ENCODE data around the gene PDE4B.

PDE4B gene

GRCh38 chr1:66245691-66246090 lies 453.0 kb downstream of the PDE4B start:
- no peak for DNase-seq

GRCh38 chr1:66246351-66247269 lies 453.9 kb downstream of the PDE4B start:
- peak; percentile 33 for DNase-seq

- DNase-seq: peak; percentile 91
Measured at GRCh38 chr1:66247415-66248208, 454.9 kb downstream of the PDE4B start.

- no peak for DNase-seq
Measured at GRCh38 chr1:66248257-66248656, 455.6 kb downstream of the PDE4B start.

- no peak for DNase-seq
Measured at GRCh38 chr1:66248746-66249145, 456.1 kb downstream of the PDE4B start.

GRCh38 chr1:66250075-66250474 lies 457.4 kb downstream of the PDE4B start:
- DNase-seq: no peak

GRCh38 chr1:66250478-66250877 lies 457.8 kb downstream of the PDE4B start:
- DNase-seq: no peak

- no peak for DNase-seq
Measured at GRCh38 chr1:66251546-66251945, 458.9 kb downstream of the PDE4B start.

GRCh38 chr1:66253330-66253921 lies 460.7 kb downstream of the PDE4B start:
- DNase-seq: peak; percentile 81

- DNase-seq: no peak
Measured at GRCh38 chr1:66254785-66255184, 462.1 kb downstream of the PDE4B start.

GRCh38 chr1:66256629-66257572 lies 464.2 kb downstream of the PDE4B start:
- DNase-seq: peak; percentile 55

GRCh38 chr1:66258404-66259105 lies 465.9 kb downstream of the PDE4B start:
- peak; percentile 73 for DNase-seq

GRCh38 chr1:66261364-66261763 lies 468.7 kb downstream of the PDE4B start:
- no peak for DNase-seq

GRCh38 chr1:66262208-66262963 lies 469.7 kb downstream of the PDE4B start:
- no peak for DNase-seq

GRCh38 chr1:66265268-66265667 lies 472.6 kb downstream of the PDE4B start:
- no peak for DNase-seq

- no peak for DNase-seq
Measured at GRCh38 chr1:66265796-66266195, 473.1 kb downstream of the PDE4B start.

- no peak for DNase-seq
Measured at GRCh38 chr1:66266350-66266749, 473.7 kb downstream of the PDE4B start.

GRCh38 chr1:66266756-66267155 lies 474.1 kb downstream of the PDE4B start:
- DNase-seq: no peak

- no peak for DNase-seq
Measured at GRCh38 chr1:66267201-66267940, 474.7 kb downstream of the PDE4B start.

- no peak for DNase-seq
Measured at GRCh38 chr1:66269222-66269621, 476.5 kb downstream of the PDE4B start.

Data from activated CD4-positive, alpha-beta T cell treated with anti-CD3 and anti-CD28 coated beads, Interleukin-2, amount 50 U/mL, for 16 hours (primary cell).